SK-N-SH (cell line): ENCODE measurements around the gene ZNF445. TPM values are rescaled to one million over a fixed set of nuclear protein-coding genes. Genes with fewer than 3 reads are reported as not detected.

Experiments used
- CTCF ChIA-PET: fragments of 300-600, 350-600 bp; formaldehyde crosslinking; extraction: SDS; loops from one replicate; lab custom pipeline; 2021; lab: Yijun Ruan, JAX
- POLR2A ChIA-PET: fragments of 350-600 bp; sonication (Branson Sonifier 250); formaldehyde crosslinking; extraction: SDS; loops from one replicate; lab custom pipeline; 2020; ENCODE audit warnings: antibody characterized with exemption, inconsistent platforms; lab: Yijun Ruan, JAX
- DNase-seq: peaks from one replicate; pipeline ENCODE4 v3.0.0; 2012
- H2AFZ ChIP-seq: fragments of 200-600 bp; sonication (generic); 2 replicates; pipeline ENCODE4 v1.8.1; 2016; ENCODE audit warnings: antibody characterized with exemption, mild to moderate bottlenecking, low read depth
- H3F3A ChIP-seq: fragments of 200-600 bp; sonication (generic); replicated peaks from 2 replicates; pipeline ENCODE3; 2016; ENCODE audit warnings: antibody characterized with exemption, mild to moderate bottlenecking; ENCODE audit not compliant: insufficient read depth
- H3K27ac ChIP-seq, 2 experiments: fragments of 200-500 bp in 1 of 2; fragments of 200-600 bp in 1 of 2; sonication (Bioruptor generic) in 1 of 2; sonication (generic), shearing (Covaris generic) in 1 of 2; 2 replicates each; pipeline versions ENCODE4 v1.5.1 to v1.6.1; 2014 to 2016; ENCODE audit warnings: low read depth in 2 of 2, inconsistent platforms in 1 of 2, low read length in 1 of 2, mild to moderate bottlenecking in 1 of 2, mixed read lengths in 1 of 2
- H3K27me3 ChIP-seq: fragments of 200-600 bp; sonication (generic), shearing (Covaris generic); 2 replicates; pipeline ENCODE4 v1.6.1; 2016; ENCODE audit warnings: mixed run types; ENCODE audit not compliant: insufficient read depth
- H3K36me3 ChIP-seq, 2 experiments: fragments of 200-500 bp in 1 of 2; fragments of 200-600 bp in 1 of 2; sonication (Bioruptor generic) in 1 of 2; sonication (generic) in 1 of 2; replicated peaks in 1 of 2; 2 replicates each; pipeline versions ENCODE3 to v1.5.1; 2014 to 2016; ENCODE audit warnings: low read length in 1 of 2, mild to moderate bottlenecking in 1 of 2; ENCODE audit not compliant: insufficient read depth in 2 of 2, control insufficient read depth in 1 of 2
- H3K4me1 ChIP-seq, 2 experiments: fragments of 200-500 bp in 1 of 2; fragments of 200-600 bp in 1 of 2; sonication (Bioruptor generic) in 1 of 2; sonication (generic), shearing (Covaris generic) in 1 of 2; 2 replicates each; pipeline versions ENCODE4 v1.5.1 to v1.6.1; 2014 to 2016; ENCODE audit warnings: low read depth in 1 of 2, low read length in 1 of 2, mixed run types in 1 of 2; ENCODE audit not compliant: insufficient read depth in 2 of 2, control insufficient read depth in 1 of 2
- H3K4me2 ChIP-seq: fragments of 200-600 bp; sonication (generic), shearing (Covaris generic); 2 replicates; pipeline ENCODE4 v1.6.1; 2017; ENCODE audit warnings: mixed run types
- H3K4me3 ChIP-seq, 2 experiments: fragments of 200-500 bp in 1 of 2; fragments of 200-600 bp in 1 of 2; sonication (Bioruptor generic) in 1 of 2; sonication (generic), shearing (Covaris generic) in 1 of 2; 2 replicates each; pipeline versions ENCODE4 v1.5.1 to v1.8.1; 2014 to 2016; ENCODE audit warnings: low read depth in 2 of 2, inconsistent platforms in 1 of 2, low read length in 1 of 2, mild to moderate bottlenecking in 1 of 2, mixed read lengths in 1 of 2, moderate library complexity in 1 of 2
- H3K79me2 ChIP-seq: fragments of 200-600 bp; sonication (generic); 2 replicates; pipeline ENCODE4 v1.8.1; 2017; ENCODE audit warnings: mild to moderate bottlenecking; ENCODE audit not compliant: insufficient read depth
- H3K9ac ChIP-seq: fragments of 200-600 bp; sonication (generic); 2 replicates; pipeline ENCODE4 v1.6.1; 2017; ENCODE audit warnings: mixed run types
- H3K9me2 ChIP-seq: fragments of 200-600 bp; sonication (generic); 2 replicates; pipeline ENCODE4 v1.6.1; 2017; ENCODE audit warnings: mixed run types
- H3K9me3 ChIP-seq: fragments of 200-600 bp; sonication (generic); 2 replicates; pipeline ENCODE4 v1.6.1; 2017; ENCODE audit warnings: mixed run types, mild to moderate bottlenecking, moderate library complexity
- H4K20me1 ChIP-seq: fragments of 200-600 bp; sonication (generic); 2 replicates; pipeline ENCODE4 v1.6.1; 2017; ENCODE audit warnings: mild to moderate bottlenecking, mixed run types; ENCODE audit not compliant: insufficient read depth
- FOXM1 ChIP-seq: IDR thresholded peaks from 2 replicates; pipeline ENCODE4 v1.4.0; 2012; ENCODE audit warnings: low read depth, mild to moderate bottlenecking
- GABPA ChIP-seq: IDR thresholded peaks from 2 replicates; pipeline ENCODE4 v1.4.0; 2012; ENCODE audit warnings: low read depth, mild to moderate bottlenecking
- GATA2 ChIP-seq: sonication (generic); formaldehyde crosslinking; IDR thresholded peaks from 2 replicates; pipeline ENCODE4 v1.5.0; 2020; ENCODE audit warnings: mild to moderate bottlenecking, missing genetic modification reagents
- IRF3 ChIP-seq: fragments of 150-350 bp; IDR thresholded peaks from 2 replicates; pipeline ENCODE4 v1.6.1; 2016; ENCODE audit warnings: mild to moderate bottlenecking, low read depth, low read length
- MXI1 ChIP-seq: IDR thresholded peaks from 2 replicates; pipeline ENCODE4 v1.6.1; 2012; ENCODE audit warnings: mild to moderate bottlenecking, low read depth, low read length, improper control_type of control experiment
- RAD21 ChIP-seq: IDR thresholded peaks from 2 replicates; pipeline ENCODE4 v1.6.1; 2012; ENCODE audit warnings: mild to moderate bottlenecking, low read length
- SIN3A ChIP-seq: IDR thresholded peaks from 2 replicates; pipeline ENCODE4 v1.6.1; 2012; ENCODE audit warnings: low read depth, mild to moderate bottlenecking, low read length, moderate library complexity, borderline replicate concordance
- SMC3 ChIP-seq: IDR thresholded peaks from 2 replicates; pipeline ENCODE4 v1.6.1; 2012; ENCODE audit warnings: low read depth, low read length, improper control_type of control experiment
- TAF1 ChIP-seq: IDR thresholded peaks from 2 replicates; pipeline ENCODE4 v1.6.1; 2012; ENCODE audit warnings: low read depth, mild to moderate bottlenecking, low read length, moderate library complexity, borderline replicate concordance
- TCF12 ChIP-seq: IDR thresholded peaks from 2 replicates; pipeline ENCODE4 v1.4.0; 2012
- TEAD4 ChIP-seq: IDR thresholded peaks from 2 replicates; pipeline ENCODE4 v1.4.0; 2012; ENCODE audit warnings: mild to moderate bottlenecking, borderline replicate concordance; ENCODE audit not compliant: insufficient read depth
- USF1 ChIP-seq: IDR thresholded peaks from 2 replicates; pipeline ENCODE4 v1.4.0; 2012; ENCODE audit warnings: low read depth, borderline replicate concordance
- USF2 ChIP-seq: fragments of 150-350 bp; IDR thresholded peaks from 2 replicates; pipeline ENCODE4 v1.6.1; 2017; ENCODE audit warnings: antibody characterized with exemption, low read length, low read depth, borderline replicate concordance
- ZBTB33 ChIP-seq: IDR thresholded peaks from 2 replicates; pipeline ENCODE4 v1.4.0; 2012; ENCODE audit warnings: low read depth, borderline replicate concordance
- WGBS: methylation state at CpG from one replicate; pipeline ENCODE4 v1.1.6; 2017; ENCODE audit warnings: low lambda C conversion rate; 5-methylcytosine and 5-hydroxymethylcytosine counted together
- polyA plus RNA-seq, 3 experiments: library from polyadenylated mRNA; depleted of rRNA; stranded (reverse); fragments of >200 nt; gene quantifications; 2 replicates each; pipeline ENCODE4 v1.2.3, GENCODE V29; 2012

The ZNF445 gene
- polyA plus RNA-seq, 1 of the 3 experiments (the other 2 are of a cell fraction): 2.2 TPM

GRCh38 chr3:44454258-44454657 is 23.2 kb downstream of the ZNF445 start:
- H3K9ac ChIP-seq: no peak overlapping the region
- H3K27me3 ChIP-seq: no peaks in the 10 kb centered on the region
- POLR2A ChIA-PET: interaction anchor here (0.9 kb wide), 1 partner anchor 15 kb away, joined by 4 read pairs; no protein-coding TSS in a partner anchor
- CTCF ChIA-PET: interaction anchor here (2.0 kb wide), 1 partner anchor 130 kb away, joined by 6 read pairs; no protein-coding TSS in a partner anchor
- 96% methylated on average over 2 of the region's 4 CpGs for WGBS
- H3K9me3 ChIP-seq: no peaks in the 10 kb centered on the region
- no peaks in the 10 kb centered on the region for H3K4me1 ChIP-seq
- DNase-seq: no peak
- peaks cover 13% of the 10 kb centered on the region for H3K79me2 ChIP-seq
- H3F3A ChIP-seq: no peaks in the 10 kb centered on the region
- H4K20me1 ChIP-seq: no peaks in the 10 kb centered on the region
- no peak overlapping the region for H2AFZ ChIP-seq
- no peak overlapping the region for H3K4me2 ChIP-seq
- H3K27ac ChIP-seq: no peak overlapping the region
- no peak for TF ChIP-seq GATA2 (CRISPR knock-in tag)
- TF ChIP-seq SMC3: no peak
- TF ChIP-seq MXI1: no peak
- no peak for TF ChIP-seq TEAD4
- no peak for TF ChIP-seq IRF3
- TF ChIP-seq FOXM1: no peak
- no peak for TF ChIP-seq RAD21
- TF ChIP-seq TCF12: no peak
- TF ChIP-seq ZBTB33: no peak
- TF ChIP-seq GABPA: no peak
- TF ChIP-seq TAF1: no peak
- TF ChIP-seq USF1: no peak
- TF ChIP-seq USF2: no peak
- TF ChIP-seq SIN3A: no peak
- peaks cover 48 to 73% of the 10 kb centered on the region in 2 experiments for H3K36me3 ChIP-seq
- no peak overlapping the region for H3K4me3 ChIP-seq
- H3K9me2 ChIP-seq: no peaks in the 10 kb centered on the region
